ENCODE data around the gene SALL3.

Gene SALL3

GRCh38 chr18:79005653-79006052 is 26.0 kb downstream of the SALL3 start:
- no peak for DNase-seq (ENCODE audit: low read depth, low spot score)

- no peak for DNase-seq (ENCODE audit: low read depth, low spot score)
Measured at GRCh38 chr18:79006106-79006795, 26.6 kb downstream of the SALL3 start.

- DNase-seq (ENCODE audit: low read depth, low spot score) = no peak
Measured at GRCh38 chr18:79007440-79007839, 27.8 kb downstream of the SALL3 start.

DNA sequence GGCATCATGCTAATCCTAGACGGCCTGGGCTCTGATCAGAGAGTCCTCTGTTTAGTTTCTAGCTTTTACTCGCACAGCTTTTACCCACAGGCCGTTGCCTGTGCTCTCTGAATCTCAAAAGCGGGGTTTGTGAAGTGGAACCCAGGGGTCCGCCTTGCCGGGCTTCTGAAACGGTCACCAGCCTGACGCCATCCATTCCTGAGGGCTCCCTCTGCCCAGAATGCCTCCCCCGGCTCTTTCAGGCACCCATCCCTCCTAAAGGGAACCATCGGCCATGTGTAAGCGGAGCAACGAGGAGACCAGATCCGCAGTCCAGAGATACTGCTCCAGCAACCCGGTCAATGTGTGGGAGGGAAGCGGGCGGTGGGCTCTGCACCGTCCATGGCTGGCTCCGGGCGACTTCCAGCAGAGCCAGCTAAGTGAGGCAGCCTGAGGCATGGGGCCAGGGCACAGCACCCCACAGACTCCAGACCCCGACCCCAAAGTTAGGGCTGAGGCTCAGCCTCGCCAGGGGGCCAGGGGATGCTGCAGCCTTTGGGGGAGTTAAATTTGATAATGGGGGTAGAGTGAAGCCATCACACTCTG is 28.8 kb downstream of the SALL3 start:
- no peak for DNase-seq (ENCODE audit: low read depth, low spot score)

DNA sequence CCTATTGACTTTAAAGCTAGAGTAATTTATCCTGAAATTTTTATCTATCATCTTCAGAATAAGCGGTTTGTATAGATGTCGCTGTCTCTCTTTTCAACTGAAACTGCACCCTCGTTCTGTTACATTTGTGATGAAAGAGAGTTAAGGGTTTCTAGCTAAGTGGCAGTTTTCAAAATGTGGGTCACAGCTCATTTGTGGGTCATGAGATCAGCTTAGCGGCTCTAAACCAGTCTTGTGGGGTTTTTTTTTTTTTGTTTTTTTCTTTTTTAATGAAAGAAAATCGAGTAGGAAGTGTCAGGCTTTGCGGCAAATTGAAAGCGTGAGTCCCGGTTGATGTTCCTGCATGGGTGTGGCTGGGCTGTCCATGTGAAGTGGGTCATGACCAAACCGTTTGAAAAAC is 31.2 kb downstream of the SALL3 start:
- no peak for DNase-seq (ENCODE audit: low read depth, low spot score)

- DNase-seq (ENCODE audit: low read depth, low spot score) = no peak
Measured at GRCh38 chr18:79011300-79011870, 31.8 kb downstream of the SALL3 start.

DNA sequence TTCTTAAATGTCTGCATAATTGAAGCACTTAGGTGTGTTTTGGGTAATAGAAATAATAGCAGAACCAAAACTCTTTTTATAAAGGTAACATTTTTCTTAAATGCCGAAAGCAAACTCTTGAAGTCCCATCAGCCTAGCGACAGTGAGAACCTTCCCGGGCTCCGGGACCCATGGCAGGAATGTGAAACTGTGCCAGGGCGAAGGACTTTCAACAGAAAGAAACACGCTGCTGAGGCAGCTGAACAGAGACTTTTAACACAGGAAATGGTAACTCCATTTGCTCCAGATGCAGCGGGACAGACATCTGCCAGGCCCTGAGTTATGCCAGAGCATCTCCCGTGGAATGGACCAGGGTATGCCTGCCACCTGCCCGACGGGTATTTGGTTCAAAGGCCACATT is 34.3 kb downstream of the SALL3 start:
- no peak for DNase-seq (ENCODE audit: low read depth, low spot score)

GRCh38 chr18:79018911-79019310 is 39.3 kb downstream of the SALL3 start:
- no peak for DNase-seq (ENCODE audit: low read depth, low spot score)

GRCh38 chr18:79019881-79020280 is 40.3 kb downstream of the SALL3 start:
- DNase-seq (ENCODE audit: low read depth, low spot score) = no peak

DNA sequence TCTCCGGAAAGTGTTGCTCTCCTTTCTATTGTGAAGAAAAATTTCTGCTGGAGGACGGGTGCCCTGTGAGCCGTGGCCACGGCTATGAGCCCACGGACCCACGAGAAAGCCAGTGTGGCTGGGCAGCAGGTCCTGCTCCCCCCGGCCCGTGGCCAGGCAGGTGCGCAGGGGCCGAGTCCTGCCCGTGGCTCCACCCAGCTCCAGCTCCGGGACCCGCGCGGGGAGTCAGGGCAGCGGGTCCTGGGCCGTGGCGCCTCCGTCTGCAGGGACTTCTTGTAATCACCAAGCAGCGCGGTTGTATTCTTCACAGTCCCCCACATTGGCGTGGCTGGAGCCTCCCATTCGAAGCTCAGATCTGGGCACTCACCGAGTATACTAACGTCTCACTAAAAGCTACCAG is 43.0 kb downstream of the SALL3 start:
- no peak for DNase-seq (ENCODE audit: low read depth, low spot score)

- DNase-seq (ENCODE audit: low read depth, low spot score) = peak; percentile 67
Measured at GRCh38 chr18:79026491-79026890, 46.9 kb downstream of the SALL3 start.

DNA sequence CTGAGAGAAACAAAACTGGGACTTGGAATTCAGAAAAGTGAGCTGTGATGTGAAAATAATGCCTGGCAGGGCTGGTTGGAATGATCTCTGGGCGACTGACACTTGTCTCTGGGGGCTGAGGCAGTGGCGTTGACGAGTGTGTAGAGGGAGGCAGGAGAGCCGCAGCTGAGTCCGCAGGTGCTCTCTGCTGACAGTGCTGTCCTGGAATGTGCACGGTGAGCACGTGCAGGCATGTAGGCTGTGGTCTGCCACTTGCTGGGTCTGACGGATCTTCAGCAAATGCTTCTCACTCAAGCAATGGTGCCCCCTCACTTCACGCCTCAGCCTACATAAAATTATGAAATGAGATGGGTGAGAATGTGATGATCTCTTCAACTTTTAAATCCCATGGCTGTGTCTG is 51.1 kb downstream of the SALL3 start:
- DNase-seq (ENCODE audit: low read depth, low spot score) = no peak

GRCh38 chr18:79042276-79042675 is 62.7 kb downstream of the SALL3 start:
- no peak for DNase-seq (ENCODE audit: low read depth, low spot score)

DNA sequence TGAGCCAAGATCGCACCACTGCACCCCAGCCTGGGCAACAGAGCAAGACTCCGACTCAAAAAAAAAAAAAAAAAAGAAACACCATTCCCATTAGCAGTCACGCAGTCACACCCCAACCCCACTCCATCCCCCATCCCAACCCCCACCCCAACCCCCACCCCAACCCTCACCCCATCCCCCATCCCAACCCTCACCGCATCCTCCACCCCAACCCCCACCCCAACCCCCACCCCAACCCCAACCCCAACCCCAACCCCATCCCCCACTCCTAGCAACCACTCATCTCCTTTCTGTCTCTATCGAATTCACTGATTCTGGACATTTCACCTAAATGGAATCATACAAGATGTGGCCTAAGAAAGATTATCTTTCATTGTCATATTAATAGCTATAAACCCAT is 63.7 kb downstream of the SALL3 start:
- no peak for DNase-seq (ENCODE audit: low read depth, low spot score)

- DNase-seq (ENCODE audit: low read depth, low spot score) = no peak
Measured at GRCh38 chr18:79046522-79046921, 66.9 kb downstream of the SALL3 start.

DNA sequence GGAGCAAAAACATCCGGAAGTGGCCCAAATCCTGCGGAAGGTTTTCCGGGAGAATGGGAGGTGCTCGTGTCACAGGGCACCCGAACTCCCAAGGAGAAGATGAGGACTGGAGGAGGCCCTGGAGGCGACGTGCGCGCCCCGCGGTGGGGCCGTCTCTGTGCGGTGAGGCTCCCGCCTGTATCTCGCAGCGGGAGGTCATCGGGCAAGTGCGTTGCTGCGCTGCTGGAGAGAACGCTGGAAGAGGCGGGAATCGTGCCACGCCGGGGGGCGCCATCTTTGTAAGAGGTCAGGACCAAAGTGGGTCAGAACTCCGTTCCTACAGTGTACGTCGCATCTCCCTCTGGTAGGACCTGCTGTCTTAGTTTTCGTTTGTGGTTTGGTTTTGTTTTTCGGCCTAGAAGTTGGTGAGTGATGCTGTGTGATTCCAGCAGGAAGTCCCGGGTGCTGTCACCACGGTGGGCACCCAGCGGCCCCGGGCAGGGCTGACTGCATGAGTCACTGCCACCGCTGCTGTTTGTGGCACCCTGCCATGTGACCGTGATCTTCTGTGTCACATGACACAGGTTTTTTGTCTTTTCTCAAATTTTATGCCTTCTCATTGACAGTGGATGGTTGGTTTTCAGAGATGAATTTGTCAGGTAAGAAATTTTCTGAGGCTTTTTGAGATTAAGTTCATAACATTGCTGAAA is 68.1 kb downstream of the SALL3 start:
- no peak for DNase-seq (ENCODE audit: low read depth, low spot score)

- no peak for DNase-seq (ENCODE audit: low read depth, low spot score)
Measured at GRCh38 chr18:79048245-79048632, 68.6 kb downstream of the SALL3 start.

DNA sequence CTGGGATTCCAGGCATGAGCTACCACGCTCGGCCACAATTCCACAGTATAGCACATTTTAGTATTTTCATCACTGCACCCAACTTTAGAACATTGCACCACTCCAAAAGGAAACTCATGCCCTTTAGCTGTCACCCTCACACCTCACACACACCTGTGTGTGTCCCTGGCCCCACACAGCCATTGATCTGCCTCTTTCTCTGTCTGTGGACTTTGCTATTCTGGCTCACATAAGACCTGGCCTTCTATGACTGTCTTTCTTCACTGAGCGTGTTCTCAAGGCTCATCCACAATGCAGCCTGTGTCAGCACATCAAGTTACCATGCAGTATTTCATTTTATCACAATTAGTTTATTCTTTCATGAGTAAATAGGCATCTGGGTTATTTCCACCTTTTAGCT is 69.9 kb downstream of the SALL3 start:
- DNase-seq (ENCODE audit: low read depth, low spot score) = no peak

Data from ELF-1 (cell line).